Measurements from ENCODE around the gene DNAJC5.
A peak's percentile ranks its signal among the peaks of the same experiment; 100 is the strongest.

GRCh38 chr20:63957004-63957689 lies 62.2 kb downstream of the DNAJC5 start:
- TF ChIP-seq CTCF (IDR thresholded peaks at IDR 0.05) (peak in 1 of 3 donors; percentile 27), POLR2A (IDR thresholded peaks at IDR 0.05) (no peak)

Measured in ovary (tissue), 3 donors.